Measurements from ENCODE around the gene SEM1. TPM values are rescaled to one million over a fixed set of nuclear protein-coding genes. Genes with fewer than 3 reads are reported as not detected.
"Not testable (repeated sequence)": the region's sequence is repeated elsewhere in the genome, so short reads cannot be mapped to it uniquely, and the experiment has no call there.

The SEM1 gene
- 53.7 TPM for total RNA-seq

DNA sequence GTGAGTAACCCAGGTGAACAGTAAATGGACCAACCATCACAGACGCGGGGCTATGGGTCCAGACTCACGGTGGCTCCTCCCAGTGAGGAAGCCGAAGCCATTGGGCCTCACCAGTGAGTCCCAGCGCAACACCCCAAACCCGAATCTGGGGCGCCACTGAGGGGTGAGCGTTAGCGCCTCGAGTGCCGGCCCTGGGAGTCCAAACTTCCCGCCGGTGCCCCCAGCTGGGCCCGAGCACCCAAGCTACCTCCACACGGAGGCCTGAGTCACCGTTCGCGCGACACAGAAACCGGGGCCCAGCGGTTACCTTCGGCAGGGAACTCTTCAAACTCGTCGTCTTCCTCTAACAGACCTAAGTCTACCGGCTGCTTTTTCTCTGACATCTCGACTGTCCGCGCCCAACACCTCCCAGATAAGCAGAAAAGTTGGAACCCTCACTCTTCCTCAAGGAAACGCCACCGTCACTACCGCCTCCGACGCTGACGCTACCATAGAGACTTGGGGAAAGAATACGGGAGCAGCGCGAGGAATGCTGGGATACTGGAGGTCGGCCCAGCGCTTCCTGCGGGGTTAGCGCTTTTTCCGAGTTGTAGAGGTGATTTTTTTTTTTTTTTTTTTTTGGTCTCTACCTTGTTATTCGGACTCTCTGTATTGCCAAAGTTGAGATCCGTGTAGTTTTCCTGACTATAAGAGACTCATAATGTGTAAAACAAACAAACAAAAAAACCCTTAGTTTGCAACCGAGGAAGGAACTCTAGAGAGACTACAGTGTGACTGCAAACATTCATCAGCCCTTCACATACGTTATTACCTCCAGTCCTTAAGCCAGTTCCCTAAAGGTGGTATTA lies at the start of gene SEM1:
Gene SEM1, minus strand, starts transcription at position 466 of the 848 bp plus-strand sequence. Its CDS starts 83 bp downstream, at position 383.
- DNase-seq (ENCODE audit: low spot score) (peak; percentile 90), ATAC-seq (peak; percentile 100)
- intact Hi-C loops (cut with DNase I): no loop called here

DNA sequence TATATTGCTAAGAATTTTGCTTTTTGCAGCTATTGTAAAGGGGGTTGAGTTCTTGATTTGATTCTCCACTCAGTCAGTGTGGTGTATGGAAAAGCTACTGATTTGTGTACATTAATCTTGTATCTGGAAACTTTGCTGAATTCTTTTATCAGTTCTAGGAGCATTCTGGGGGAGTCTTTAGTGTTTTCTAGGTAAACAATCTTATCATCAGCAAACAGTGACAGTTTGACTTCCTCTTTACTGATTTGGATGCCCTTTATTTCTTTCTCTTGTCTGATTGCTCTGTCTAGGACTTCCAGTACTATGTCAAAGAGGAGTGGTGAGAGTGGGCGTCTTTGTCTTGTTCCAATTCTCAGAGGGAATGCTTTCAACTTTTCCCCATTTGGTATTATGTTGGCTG lies 48.2 kb upstream of the SEM1 start:
- intact Hi-C loops (cut with DNase I): not testable (repeated sequence)

DNA sequence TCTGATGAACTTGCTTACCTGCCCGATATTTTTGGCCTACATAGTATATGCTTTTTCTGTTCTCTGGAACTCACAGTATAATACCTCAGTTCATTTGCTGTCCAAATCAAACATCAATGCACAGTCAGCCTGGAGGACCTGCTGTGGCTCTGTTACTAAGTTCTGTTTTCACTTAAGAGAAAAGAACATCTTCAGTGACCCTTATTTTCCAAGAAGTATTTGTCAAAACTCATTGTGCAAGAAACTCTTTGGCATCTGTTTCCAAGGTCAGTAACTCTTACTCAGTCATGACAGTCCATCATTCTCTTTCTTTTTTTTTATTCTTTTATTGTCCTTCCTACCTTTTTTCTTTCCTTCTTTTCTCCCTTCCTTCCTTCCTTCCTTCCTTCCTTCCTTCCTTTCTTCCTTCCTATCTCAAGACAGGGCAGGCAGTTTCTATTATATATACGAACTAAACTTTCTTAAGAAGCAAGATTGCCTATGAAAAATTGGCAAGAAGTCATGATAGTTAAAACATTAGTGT lies 37.8 kb upstream of the SEM1 start:
- ATAC-seq: peak; percentile 89
- intact Hi-C loops (cut with DNase I): no loop called here
- DNase-seq (ENCODE audit: low spot score): no peak

More for the DNA sequence above, 48.2 kb upstream of the SEM1 start:
- not testable (repeated sequence) for DNase-seq (ENCODE audit: low spot score); ATAC-seq

GRCh38 chr7:96740130-96740529 lies 30.5 kb upstream of the SEM1 start:
- intact Hi-C loops (cut with DNase I): no loop called here
- ATAC-seq: no peak

DNA sequence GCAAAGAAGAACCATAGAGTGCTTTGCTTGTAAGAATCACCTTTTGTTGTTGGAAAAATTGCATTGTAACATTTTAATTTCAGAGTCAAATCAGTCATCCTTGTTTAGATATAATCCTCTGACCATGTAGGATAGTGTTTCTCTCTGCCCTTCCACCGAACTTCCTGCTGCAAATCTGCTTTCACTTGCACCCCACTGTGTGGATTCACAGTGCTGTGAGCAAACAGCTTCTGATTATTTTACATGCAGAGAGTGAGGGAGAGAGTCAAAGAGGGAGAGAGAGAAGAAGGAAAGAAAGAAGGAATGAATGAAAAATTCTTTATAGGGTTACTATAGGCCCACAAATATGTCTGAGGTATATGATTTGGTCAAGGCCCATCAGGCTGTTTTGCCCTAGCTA lies 30.0 kb upstream of the SEM1 start:
- DNase-seq (ENCODE audit: low spot score) (no peak), ATAC-seq (no peak)
- intact Hi-C loops (cut with DNase I): no loop called here

More at GRCh38 chr7:96740130-96740529, 30.5 kb upstream of the SEM1 start:
- no peak for DNase-seq (ENCODE audit: low spot score)

GRCh38 chr7:96739167-96739566 lies 29.5 kb upstream of the SEM1 start:
- ATAC-seq: no peak
- intact Hi-C loops (cut with DNase I): no loop called here
- DNase-seq (ENCODE audit: low spot score): no peak

DNA sequence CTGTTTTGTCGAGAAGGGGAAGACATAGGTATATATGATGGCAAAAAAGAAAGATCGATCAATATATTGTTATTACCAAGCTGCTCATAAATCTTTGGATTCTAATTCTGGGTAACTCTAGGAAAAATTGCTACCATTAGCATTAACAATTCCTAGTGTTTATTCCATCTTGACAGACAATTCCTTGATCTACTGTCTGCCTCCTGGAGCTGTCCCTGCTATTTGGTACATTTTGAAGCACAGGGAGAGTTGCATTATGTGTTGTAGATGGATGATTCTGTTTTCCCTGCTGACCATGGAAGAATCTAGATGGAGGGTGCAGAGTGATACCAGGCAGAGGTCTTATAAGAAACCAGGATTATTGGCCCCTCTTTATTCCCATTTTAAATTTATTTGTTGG lies 29.1 kb upstream of the SEM1 start:
- DNase-seq (ENCODE audit: low spot score) (no peak), ATAC-seq (no peak)
- intact Hi-C loops (cut with DNase I): no loop called here

- DNase-seq (ENCODE audit: low spot score) (no peak), ATAC-seq (no peak)
- intact Hi-C loops (cut with DNase I): no loop called here
Observed at GRCh38 chr7:96737545-96738050, 28.0 kb upstream of the SEM1 start.

- intact Hi-C loops (cut with DNase I): no loop called here
- DNase-seq (ENCODE audit: low spot score) (no peak), ATAC-seq (no peak)
Observed at GRCh38 chr7:96734343-96734742, 24.7 kb upstream of the SEM1 start.

- DNase-seq (ENCODE audit: low spot score) (no peak), ATAC-seq (no peak)
- intact Hi-C loops (cut with DNase I): no loop called here
Observed at GRCh38 chr7:96729820-96730219, 20.2 kb upstream of the SEM1 start.

GRCh38 chr7:96728139-96728538 lies 18.5 kb upstream of the SEM1 start:
- intact Hi-C loops (cut with DNase I): no loop called here
- DNase-seq (ENCODE audit: low spot score) (no peak), ATAC-seq (no peak)

GRCh38 chr7:96727534-96728088 lies 18.0 kb upstream of the SEM1 start:
- no peak for ATAC-seq
- no peak for DNase-seq (ENCODE audit: low spot score)
- intact Hi-C loops (cut with DNase I): no loop called here

- DNase-seq (ENCODE audit: low spot score) (no peak), ATAC-seq (no peak)
- intact Hi-C loops (cut with DNase I): no loop called here
Observed at GRCh38 chr7:96723622-96724021, 14.0 kb upstream of the SEM1 start.

- intact Hi-C loops (cut with DNase I); DNase-seq (ENCODE audit: low spot score); ATAC-seq: not testable (repeated sequence)
Observed at GRCh38 chr7:96722928-96723327, 13.3 kb upstream of the SEM1 start.

DNA sequence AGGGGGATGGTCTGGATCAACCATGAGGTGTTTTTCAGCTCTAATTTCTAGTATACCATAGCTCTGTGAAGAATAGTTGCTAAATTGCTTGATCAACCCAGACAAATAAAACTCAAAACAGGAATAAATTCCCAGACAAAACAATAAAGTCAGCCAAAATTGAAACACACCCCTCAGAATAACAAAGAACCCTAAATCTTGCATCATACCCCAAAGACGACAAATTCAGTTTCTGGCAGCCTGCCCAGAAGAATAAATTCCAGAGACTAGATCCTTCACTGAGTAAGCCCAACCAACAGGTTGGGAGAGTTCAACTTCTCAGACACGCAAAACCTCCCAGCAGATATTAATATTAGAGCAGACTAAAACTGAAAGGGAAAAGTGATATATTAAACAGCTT lies 11.2 kb upstream of the SEM1 start:
- DNase-seq (ENCODE audit: low spot score) (no peak), ATAC-seq (peak; percentile 57)
- intact Hi-C loops (cut with DNase I): no loop called here

DNA sequence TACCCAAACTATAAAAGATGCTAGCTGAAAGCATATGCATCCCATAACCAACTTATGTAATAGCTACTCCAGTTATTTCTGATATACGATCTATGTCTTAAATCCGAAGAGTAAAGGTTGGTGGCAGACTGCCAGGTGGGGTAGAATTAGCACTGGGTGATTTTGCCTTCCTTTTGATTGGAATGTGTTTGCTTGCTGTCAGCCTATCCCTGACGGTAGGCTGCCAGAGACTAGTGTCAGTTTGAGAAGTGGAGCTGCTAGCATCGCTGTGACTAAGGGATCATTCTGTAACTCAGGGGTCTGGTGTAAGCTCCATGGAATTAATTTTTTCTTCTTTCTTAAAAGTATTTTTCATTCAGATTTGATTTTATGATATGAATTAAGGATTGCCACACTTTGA lies 9.5 kb upstream of the SEM1 start:
- intact Hi-C loops (cut with DNase I): no loop called here
- ATAC-seq: no peak
- no peak for DNase-seq (ENCODE audit: low spot score)

DNA sequence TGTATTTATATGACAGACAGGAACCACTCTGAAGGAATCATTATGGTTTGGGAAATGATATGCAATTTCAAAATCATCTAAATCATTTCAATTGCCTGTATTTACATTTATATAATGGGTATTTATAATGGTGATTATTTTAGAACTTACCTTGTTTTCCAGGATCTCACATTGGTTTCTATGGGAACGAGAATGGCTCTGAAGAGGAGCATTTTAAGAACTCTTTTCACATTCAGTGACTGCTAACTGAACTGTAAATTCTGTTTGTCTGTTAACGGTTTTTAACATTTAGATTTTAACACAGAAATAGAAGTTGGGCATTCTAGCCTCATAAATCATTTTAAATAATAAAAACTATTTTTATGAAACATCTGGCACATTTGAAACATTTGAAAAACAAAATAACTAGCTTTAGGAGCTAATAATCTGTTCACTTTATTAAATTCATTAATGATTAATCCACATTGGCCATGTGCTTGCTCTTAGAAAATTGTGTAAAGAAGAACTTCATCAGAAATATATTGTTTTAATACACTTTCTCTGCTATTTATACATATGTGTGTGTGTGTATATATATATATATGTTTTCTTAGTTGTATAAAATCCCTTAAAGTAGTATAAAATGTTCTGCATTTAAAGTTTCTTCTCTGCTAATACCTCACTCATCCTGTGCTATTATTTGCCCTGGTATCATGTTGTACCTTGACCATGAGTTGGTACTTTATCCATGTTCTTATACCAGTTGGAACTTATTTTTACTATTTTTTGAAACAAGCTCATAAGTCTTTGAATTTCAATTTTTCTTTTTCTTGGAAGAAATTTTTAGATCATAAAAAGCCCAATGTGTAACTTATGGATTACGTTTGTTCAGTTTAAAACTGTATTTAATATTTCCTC lies 8.7 kb upstream of the SEM1 start:
- no peak for ATAC-seq
- intact Hi-C loops (cut with DNase I): no loop called here
- DNase-seq (ENCODE audit: low spot score): no peak

DNA sequence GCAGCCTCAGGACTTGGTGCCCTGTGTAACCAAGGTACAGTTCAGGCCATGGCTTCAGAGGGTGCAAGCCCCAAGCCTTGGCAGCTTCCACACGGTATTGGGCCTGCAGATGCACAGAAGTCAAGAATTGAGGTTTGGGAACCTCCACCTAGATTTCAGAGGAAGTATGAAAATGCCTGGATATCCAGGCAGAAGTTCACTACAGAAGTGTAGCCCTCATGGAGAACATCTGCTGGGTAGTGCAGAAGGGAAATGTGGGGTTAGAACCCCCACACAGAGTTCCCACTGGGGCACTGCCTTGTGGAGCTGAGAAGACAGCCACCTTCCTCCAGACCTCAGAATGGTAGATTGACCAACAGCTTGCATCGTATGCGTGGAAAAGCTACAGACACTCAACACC lies 3.4 kb upstream of the SEM1 start:
- ATAC-seq (no peak), DNase-seq (ENCODE audit: low spot score) (no peak)
- intact Hi-C loops (cut with DNase I): no loop called here

- DNase-seq (ENCODE audit: low spot score): no peak
- ATAC-seq: no peak
- intact Hi-C loops (cut with DNase I): no loop called here
Observed at GRCh38 chr7:96710544-96710943, 898 bp upstream of the SEM1 start.

Data from sciatic nerve (tissue), 2 donors.